ENCODE data around the gene CYP2R1. TPM values are rescaled to one million over a fixed set of nuclear protein-coding genes. Genes with fewer than 3 reads are reported as not detected.

CYP2R1 gene
- total and polyA plus RNA-seq, 2 donors (not counting 3 experiments of a cell fraction or from before 2014, with no cell fraction given) = 5.8 to 8.0 TPM

- no peaks in the 10 kb centered on the region for H4K20me1 ChIP-seq (replicated peaks; ENCODE audit: control insufficient read depth, extremely low read depth, insufficient read depth, low read length)
- H3K9me1 ChIP-seq (replicated peaks; ENCODE audit: control insufficient read depth, extremely low read depth, insufficient read depth, low read length) = no peaks in the 10 kb centered on the region
- dilution Hi-C loops (cut with MboI; ENCODE audit: extremely low pct_ligation_motif_present, low sequenced_read_pairs) (no loop called here), intact Hi-C loops (cut with micrococcal nuclease) (loop anchor here (1.0 to 5.0 kb wide), 4 partner anchors 14 to 371 kb away; partner anchors contain the start of genes PDE3B and PSMA1)
- H3K4me1 ChIP-seq (ENCODE audit: control insufficient read depth, extremely low read depth, insufficient read depth, low read length) = peaks cover 9% of the 10 kb centered on the region
- POLR2A ChIA-PET = interaction anchor here (1.2 to 1.6 kb wide), 3 partner anchors 11 to 17 kb away, joined by 3 to 7 read pairs (median 7); no protein-coding TSS in a partner anchor
- TF ChIP-seq MYC (IDR thresholded peaks at IDR 0.05; ENCODE audit: low read depth, low read length) = no peak
- peak; percentile 47 for TF ChIP-seq FOS (IDR thresholded peaks at IDR 0.05; ENCODE audit: borderline replicate concordance, insufficient read depth, low read length)
- no peak for TF ChIP-seq CTCF (IDR thresholded peaks at IDR 0.05; ENCODE audit: extremely low read depth in 1 of 2, insufficient read depth in 1 of 2, low read depth in 1 of 2, low read length in 2 of 2)
- peak; percentile 84 for TF ChIP-seq POLR2A (IDR thresholded peaks at IDR 0.05; ENCODE audit: low read depth, low read length)
- TF ChIP-seq POLR2AphosphoS5 (IDR thresholded peaks at IDR 0.05; ENCODE audit: insufficient read depth, low read depth, low read length) = peak; percentile 52
- TF ChIP-seq JUN (IDR thresholded peaks at IDR 0.05; ENCODE audit: borderline replicate concordance, insufficient read depth, insufficient read length, low read depth) = peak; percentile 43
- peak overlapping the region; percentile 54 for H3K27ac ChIP-seq (ENCODE audit: insufficient read depth, low read depth, low read length)
- no peaks in the 10 kb centered on the region for H3K27me3 ChIP-seq (ENCODE audit: control insufficient read depth in 2 of 2, insufficient read depth in 2 of 2, low read length in 2 of 2)
- DNase-seq (ENCODE audit: low read depth, low spot score) (peak; percentile 91), FAIRE-seq (peak; percentile 72)
- peak overlapping the region; percentile 86 for H2AFZ ChIP-seq (ENCODE audit: low read depth, low read length)
- H3K9ac ChIP-seq (replicated peaks; ENCODE audit: extremely low read depth, insufficient read depth, low read length) = peak overlapping the region; percentile 61
- peak overlapping the region; percentile 52 to 73 (median 60) for H3K4me3 ChIP-seq (replicated peaks in 1 of 3; ENCODE audit: insufficient read depth in 1 of 3, low read depth in 1 of 3, low read length in 3 of 3)
- H3K79me2 ChIP-seq (ENCODE audit: control insufficient read depth, insufficient read depth, low read length) = no peaks in the 10 kb centered on the region
- CTCF ChIA-PET = interaction anchor here (0.7 to 8.1 kb wide), 6 partner anchors 9 to 362 kb away, joined by 3 to 154 read pairs (median 4); no protein-coding TSS in a partner anchor
- H3K36me3 ChIP-seq (ENCODE audit: control insufficient read depth in 2 of 2, extremely low read depth in 1 of 2, insufficient read depth in 2 of 2, low read length in 2 of 2) = no peaks in the 10 kb centered on the region
- no peaks in the 10 kb centered on the region for H3K9me3 ChIP-seq (replicated peaks; ENCODE audit: control insufficient read depth, insufficient read depth, low read length)
- BruUV-seq (replicated peaks) = TSS peak; percentile 73
- H3K4me2 ChIP-seq (ENCODE audit: insufficient read depth, low read length) = peak overlapping the region; percentile 86
These were observed 642 bp downstream of the CYP2R1 start for GRCh38 chr11:14891143-14892035.
